ENCODE measurements around the gene SF3B3. TPM values are rescaled to one million over a fixed set of nuclear protein-coding genes. Genes with fewer than 3 reads are reported as not detected.

The SF3B3 gene
- total RNA-seq, 1 donor from 2014 or later = 176 TPM

DNA sequence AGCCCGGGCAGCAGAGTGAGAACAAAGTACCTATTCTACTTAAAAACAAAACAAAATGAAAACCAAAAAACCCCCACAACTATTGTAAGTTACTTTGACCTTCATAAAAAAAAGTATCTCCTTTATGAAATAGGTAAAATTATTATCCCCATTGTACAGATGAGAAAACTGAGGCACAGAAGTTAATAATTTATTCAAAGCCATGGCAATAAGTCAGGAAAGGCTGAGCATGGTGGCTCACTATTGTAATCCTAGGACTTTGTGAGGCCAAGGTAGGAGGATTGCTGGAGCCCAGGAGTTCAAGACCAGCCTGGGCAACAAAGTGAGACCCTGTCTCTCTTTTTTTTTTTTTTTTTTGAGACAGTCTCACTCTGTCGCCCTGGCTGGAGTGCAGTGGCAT, 38.7 kb upstream of the SF3B3 start:
- no peaks in the 10 kb centered on the region for H3K27me3 ChIP-seq (ENCODE audit: low read depth)
- ATAC-seq (no peak), DNase-seq (no peak)
- intact Hi-C loops (cut with DNase I) = no loop called here
- TF ChIP-seq, protein P1, sequence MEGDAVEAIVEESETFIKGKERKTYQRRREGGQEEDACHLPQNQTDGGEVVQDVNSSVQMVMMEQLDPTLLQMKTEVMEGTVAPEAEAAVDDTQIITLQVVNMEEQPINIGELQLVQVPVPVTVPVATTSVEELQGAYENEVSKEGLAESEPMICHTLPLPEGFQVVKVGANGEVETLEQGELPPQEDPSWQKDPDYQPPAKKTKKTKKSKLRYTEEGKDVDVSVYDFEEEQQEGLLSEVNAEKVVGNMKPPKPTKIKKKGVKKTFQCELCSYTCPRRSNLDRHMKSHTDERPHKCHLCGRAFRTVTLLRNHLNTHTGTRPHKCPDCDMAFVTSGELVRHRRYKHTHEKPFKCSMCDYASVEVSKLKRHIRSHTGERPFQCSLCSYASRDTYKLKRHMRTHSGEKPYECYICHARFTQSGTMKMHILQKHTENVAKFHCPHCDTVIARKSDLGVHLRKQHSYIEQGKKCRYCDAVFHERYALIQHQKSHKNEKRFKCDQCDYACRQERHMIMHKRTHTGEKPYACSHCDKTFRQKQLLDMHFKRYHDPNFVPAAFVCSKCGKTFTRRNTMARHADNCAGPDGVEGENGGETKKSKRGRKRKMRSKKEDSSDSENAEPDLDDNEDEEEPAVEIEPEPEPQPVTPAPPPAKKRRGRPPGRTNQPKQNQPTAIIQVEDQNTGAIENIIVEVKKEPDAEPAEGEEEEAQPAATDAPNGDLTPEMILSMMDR (IDR thresholded peaks at IDR 0.05) = no peak
- H3K27ac ChIP-seq = no peak overlapping the region
- peaks cover under 1% of the 10 kb centered on the region for H3K4me1 ChIP-seq
- H3K36me3 ChIP-seq = peaks cover 95% of the 10 kb centered on the region
- H3K9me3 ChIP-seq = no peaks in the 10 kb centered on the region
- H3K4me3 ChIP-seq = no peak overlapping the region

DNA sequence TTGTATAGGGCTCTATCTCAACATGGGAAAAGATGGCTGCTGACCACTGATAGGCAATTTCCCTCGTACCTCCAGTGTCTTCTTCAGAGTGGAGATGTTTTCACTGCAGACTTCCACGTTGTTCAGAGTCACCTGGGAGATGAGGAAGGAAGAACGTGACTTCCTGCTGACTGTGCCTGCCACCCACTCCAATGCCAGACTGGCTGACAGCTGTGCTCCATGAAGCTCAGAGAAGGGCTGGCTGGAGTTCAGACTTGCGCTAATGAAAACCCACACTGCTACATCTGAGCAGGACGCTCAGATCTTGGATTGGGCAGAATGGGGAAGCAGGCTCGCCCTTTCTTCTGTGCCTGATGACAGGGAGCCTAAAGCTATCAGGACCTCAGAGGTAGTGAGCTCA, 33.4 kb upstream of the SF3B3 start:
- no peak overlapping the region for H3K27ac ChIP-seq
- no peak for DNase-seq
- no peaks in the 10 kb centered on the region for H3K4me1 ChIP-seq
- no peak overlapping the region for H3K4me3 ChIP-seq
- ATAC-seq = no peak
- TF ChIP-seq, protein P1 (IDR thresholded peaks at IDR 0.05) = no peak
- H3K36me3 ChIP-seq = peaks cover 91% of the 10 kb centered on the region
- intact Hi-C loops (cut with DNase I) = no loop called here
- no peaks in the 10 kb centered on the region for H3K27me3 ChIP-seq (ENCODE audit: low read depth)
- no peaks in the 10 kb centered on the region for H3K9me3 ChIP-seq

DNA sequence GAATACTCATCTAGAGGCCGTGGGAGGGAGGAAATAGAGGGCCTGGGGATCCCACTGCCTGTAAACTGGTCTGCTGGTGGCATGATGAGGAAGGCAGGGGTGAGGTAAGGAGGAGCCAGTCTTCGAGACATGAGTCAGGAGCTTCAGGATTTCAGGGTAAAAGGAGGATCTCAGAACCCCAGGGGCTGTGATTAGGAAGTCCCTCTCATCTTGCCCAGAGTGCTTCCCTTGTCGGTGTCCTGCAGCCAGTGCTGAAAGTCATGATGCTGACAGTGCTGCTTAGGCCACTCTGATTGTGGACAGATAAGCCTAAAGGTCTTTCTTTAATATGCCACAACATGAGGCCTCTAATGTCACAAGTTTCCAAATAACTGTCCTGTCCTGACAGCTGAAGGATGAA, 29.8 kb upstream of the SF3B3 start:
- H3K27me3 ChIP-seq (ENCODE audit: low read depth) = no peaks in the 10 kb centered on the region
- peaks cover 91% of the 10 kb centered on the region for H3K36me3 ChIP-seq
- H3K9me3 ChIP-seq = no peaks in the 10 kb centered on the region
- ATAC-seq (no peak), DNase-seq (no peak)
- no peak overlapping the region for H3K27ac ChIP-seq
- intact Hi-C loops (cut with DNase I) = no loop called here
- no peaks in the 10 kb centered on the region for H3K4me1 ChIP-seq
- no peak overlapping the region for H3K4me3 ChIP-seq
- TF ChIP-seq, protein P1 (IDR thresholded peaks at IDR 0.05) = no peak

DNA sequence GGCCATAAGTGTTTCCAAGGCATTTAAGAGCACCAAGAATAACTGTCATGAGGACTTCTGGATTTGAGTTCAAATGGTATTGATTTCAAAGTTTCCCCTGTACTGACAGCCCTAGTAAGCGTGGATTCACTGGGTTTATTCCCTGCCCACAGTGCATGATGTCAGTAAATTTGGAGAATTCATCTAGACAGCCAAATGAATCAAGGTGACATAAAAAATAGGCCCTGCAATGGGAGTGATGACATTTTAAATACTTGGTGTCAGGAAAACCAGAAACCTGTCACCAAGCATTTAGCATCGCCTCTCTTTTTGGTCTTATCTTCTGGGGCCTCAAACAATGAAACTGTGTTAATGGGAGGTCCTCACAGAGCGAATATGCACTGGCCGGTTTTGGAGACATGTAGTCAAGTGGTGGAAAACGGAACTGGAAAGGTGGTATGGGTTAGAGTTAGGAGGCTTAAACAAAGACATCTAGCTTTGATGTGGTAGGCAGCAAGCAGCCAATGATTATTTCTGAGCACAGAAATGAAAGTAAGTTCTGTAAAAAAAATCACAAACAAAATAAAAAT, 29.3 kb upstream of the SF3B3 start:
- Histone ChIP-seq H3K36me3 (peaks cover 91% of the 10 kb centered on the region), H3K4me1 (no peaks in the 10 kb centered on the region), H3K9me3 (no peaks in the 10 kb centered on the region), H3K27me3 (ENCODE audit: low read depth) (no peaks in the 10 kb centered on the region), H3K27ac (no peak overlapping the region), H3K4me3 (no peak overlapping the region)
- TF ChIP-seq, protein P1 (IDR thresholded peaks at IDR 0.05) = no peak
- intact Hi-C loops (cut with DNase I) = no loop called here
- ATAC-seq (no peak), DNase-seq (no peak)

DNA sequence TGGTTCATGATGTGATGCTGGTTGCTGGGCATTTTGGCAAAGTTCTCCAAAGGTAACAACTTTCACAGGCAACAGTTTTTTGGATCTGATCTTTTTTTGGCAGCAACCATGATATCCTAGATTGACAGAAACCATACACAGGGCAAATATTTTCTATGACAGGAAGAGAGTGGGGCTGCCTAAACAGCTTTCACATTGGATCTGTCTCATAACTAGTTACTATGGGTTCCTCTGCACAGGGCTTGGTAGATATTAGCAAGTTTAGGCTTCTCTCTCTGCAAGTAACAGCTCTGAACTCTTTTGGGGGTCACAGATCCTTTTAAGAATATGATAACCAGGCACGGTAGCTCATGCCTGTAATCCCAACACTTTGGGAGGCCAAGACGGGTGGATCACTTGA, 28.8 kb upstream of the SF3B3 start:
- Histone ChIP-seq H3K36me3 (peaks cover 91% of the 10 kb centered on the region), H3K4me3 (no peak overlapping the region), H3K9me3 (no peaks in the 10 kb centered on the region), H3K4me1 (no peaks in the 10 kb centered on the region), H3K27ac (no peak overlapping the region), H3K27me3 (ENCODE audit: low read depth) (no peaks in the 10 kb centered on the region)
- DNase-seq (no peak), ATAC-seq (no peak)
- TF ChIP-seq, protein P1 (IDR thresholded peaks at IDR 0.05) = no peak
- intact Hi-C loops (cut with DNase I) = no loop called here

Data from lower lobe of right lung (tissue), 2 donors.